Colonic mucosa (tissue), 4 donors: ENCODE results near the gene PPFIA4. TPM values are rescaled to one million over a fixed set of nuclear protein-coding genes. Genes with fewer than 3 reads are reported as not detected.
"Not testable (repeated sequence)": the region's sequence is repeated elsewhere in the genome, so short reads cannot be mapped to it uniquely, and the experiment has no call there.

Experiments
- DNase-seq: peaks from one replicate; pipeline ENCODE4 v3.0.0-alpha.2; 2020
- H3K27ac ChIP-seq: fragments of 200-600 bp; one replicate; pipeline ENCODE4 v1.8.0; 2021
- H3K27me3 ChIP-seq: fragments of 200-600 bp; one replicate; pipeline ENCODE4 v1.8.0; 2021
- H3K36me3 ChIP-seq: fragments of 200-600 bp; one replicate; pipeline ENCODE4 v1.8.0; 2021
- H3K4me1 ChIP-seq: fragments of 200-600 bp; one replicate; pipeline ENCODE4 v1.8.0; 2021; ENCODE audit warnings: mild to moderate bottlenecking
- H3K4me3 ChIP-seq: fragments of 200-600 bp; one replicate; pipeline ENCODE4 v1.8.0; 2021
- H3K9ac ChIP-seq, 2 donors: one replicate each; pipeline ENCODE4 v1.7.0; 2013; ENCODE audit warnings: control low read depth in 2 of 2, low read depth in 2 of 2, low read length in 2 of 2
- H3K9me3 ChIP-seq: fragments of 200-600 bp; one replicate; pipeline ENCODE4 v1.8.0; 2021
- CTCF ChIP-seq: fragments of 200-600 bp; IDR thresholded peaks from one replicate; pipeline ENCODE4 v1.8.0; 2022; ENCODE audit warnings: antibody characterized with exemption, mild to moderate bottlenecking
- intact Hi-C: fragments of 100-400 bp; cut with DNase I; formaldehyde crosslinking; loops from one replicate; pipeline ENCODE4 v1.14.1; 2022
- total RNA-seq, 2 donors: library from RNA; stranded (reverse); fragmentation: NEBNext Ultra II Directional in 1 of 2; extraction: Animal tissue kit (Norgen Biotek cat#: 25700) in 1 of 2; gene quantifications; one replicate each; pipeline ENCODE4 v1.2.1, GENCODE V29; 2021
- donor health status: healthy.
- donor health status: DM: no; HTN: no; CAD: no.
- donor health status: DM: no; HTN: no; CAD: no.

Gene PPFIA4
- 1 to 10 TPM; 1.6 to 7.3 TPM for total RNA-seq

- no peak for TF ChIP-seq CTCF
- Histone ChIP-seq H3K9me3 (no peaks in the 10 kb centered on the region), H3K9ac (peak within 1 kb of the TSS; percentile 44 to 46), H3K27me3 (peaks cover 12% of the 10 kb centered on the region), H3K36me3 (peaks cover 6% of the 10 kb centered on the region), H3K4me3 (peak within 1 kb of the TSS; percentile 68), H3K4me1 (peaks cover 6% of the 10 kb centered on the region), H3K27ac (no peak within 1 kb of the TSS)
- intact Hi-C loops = no loop called here
- peak; percentile 85 for DNase-seq
Observed at GRCh38 chr1:203026031-203026665, at the start of gene PPFIA4. Gene PPFIA4 (plus strand): TSS chr1:203026491. CDS start chr1:203039009, 12,518 bp downstream.

- Histone ChIP-seq H3K9me3 (no peaks in the 10 kb centered on the region), H3K9ac (no peak overlapping the region), H3K4me3 (no peak overlapping the region), H3K27ac (no peak overlapping the region), H3K36me3 (no peaks in the 10 kb centered on the region), H3K27me3 (no peaks in the 10 kb centered on the region), H3K4me1 (no peaks in the 10 kb centered on the region)
- no peak for DNase-seq
- intact Hi-C loops = no loop called here
- no peak for TF ChIP-seq CTCF
Observed at GRCh38 chr1:202976633-202977032, 49.7 kb upstream of the PPFIA4 start.

GRCh38 chr1:202979459-202979858 is 46.8 kb upstream of the PPFIA4 start:
- no peak overlapping the region for H3K9ac ChIP-seq
- no peak for TF ChIP-seq CTCF
- DNase-seq = no peak
- no peaks in the 10 kb centered on the region for H3K27me3 ChIP-seq
- no peaks in the 10 kb centered on the region for H3K9me3 ChIP-seq
- intact Hi-C loops = no loop called here
- no peak overlapping the region for H3K27ac ChIP-seq
- no peaks in the 10 kb centered on the region for H3K4me1 ChIP-seq
- H3K36me3 ChIP-seq = no peaks in the 10 kb centered on the region
- no peak overlapping the region for H3K4me3 ChIP-seq

GRCh38 chr1:202981939-202982338 is 44.4 kb upstream of the PPFIA4 start:
- no peak for TF ChIP-seq CTCF
- Histone ChIP-seq H3K27me3 (no peaks in the 10 kb centered on the region), H3K27ac (no peak overlapping the region), H3K9ac (no peak overlapping the region), H3K4me3 (no peak overlapping the region), H3K4me1 (no peaks in the 10 kb centered on the region), H3K36me3 (no peaks in the 10 kb centered on the region), H3K9me3 (no peaks in the 10 kb centered on the region)
- intact Hi-C loops = no loop called here
- no peak for DNase-seq

GRCh38 chr1:202982715-202983430 is 43.4 kb upstream of the PPFIA4 start:
- Histone ChIP-seq H3K9ac (no peak overlapping the region), H3K27me3 (no peaks in the 10 kb centered on the region), H3K36me3 (no peaks in the 10 kb centered on the region), H3K27ac (no peak overlapping the region), H3K4me1 (no peaks in the 10 kb centered on the region), H3K4me3 (no peak overlapping the region), H3K9me3 (no peaks in the 10 kb centered on the region)
- no peak for DNase-seq
- intact Hi-C loops = no loop called here
- no peak for TF ChIP-seq CTCF

- H3K4me3 ChIP-seq, H3K27ac ChIP-seq, H3K9ac ChIP-seq, H3K9me3 ChIP-seq, intact Hi-C loops, H3K4me1 ChIP-seq, H3K36me3 ChIP-seq, H3K27me3 ChIP-seq, DNase-seq: not testable (repeated sequence)
Observed at GRCh38 chr1:202986120-202986519, 40.2 kb upstream of the PPFIA4 start.
